ENCODE measurements around the gene TRIM24.

Gene TRIM24

DNA sequence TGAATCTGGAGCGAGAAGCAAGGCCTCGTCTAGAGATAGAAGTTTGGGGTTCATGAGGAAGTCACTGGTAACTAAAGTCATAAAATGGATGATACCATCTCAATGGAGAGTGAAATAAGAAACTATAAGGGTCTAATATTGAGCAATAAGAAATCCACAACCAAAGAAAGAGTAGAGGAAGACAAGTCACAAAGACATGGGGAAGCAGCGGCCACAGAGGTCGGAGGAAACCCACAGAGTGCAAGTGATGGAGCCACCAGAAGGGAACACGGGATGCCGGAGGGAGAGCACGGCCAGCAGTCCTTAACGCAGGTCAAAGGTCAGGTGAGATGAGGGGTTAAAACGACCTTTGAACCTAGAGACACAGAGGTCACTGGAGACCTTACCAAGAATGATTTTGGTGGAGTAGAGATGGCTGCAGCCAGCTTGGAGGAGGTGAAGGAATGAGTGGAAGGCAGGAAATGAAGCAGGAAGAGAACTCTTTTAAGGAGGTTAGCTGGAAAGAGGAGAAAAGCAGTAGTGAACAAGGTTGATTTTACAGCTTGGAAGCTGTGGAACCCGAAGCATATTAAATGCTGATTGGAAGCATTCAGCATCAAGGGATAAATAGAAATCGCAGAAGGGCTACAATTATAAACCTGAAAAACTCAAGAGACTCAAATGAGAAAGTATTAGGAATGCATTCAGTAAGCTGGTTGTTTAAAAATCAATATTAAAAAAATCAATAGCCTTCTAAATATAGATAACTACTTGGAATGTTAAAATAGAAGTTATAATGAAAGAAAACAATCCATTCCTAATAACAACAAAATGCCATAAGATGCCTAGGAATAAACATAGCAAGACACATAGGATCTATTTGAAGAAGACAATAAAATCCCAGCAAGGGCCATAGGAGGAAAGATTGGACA, 147.4 kb downstream of the TRIM24 start:
- Histone ChIP-seq H3K27ac (ENCODE audit: low read depth, low read length, poor library complexity, severe bottlenecking) (no peak overlapping the region), H3K79me2 (ENCODE audit: insufficient read depth, low read length) (no peaks in the 10 kb centered on the region), H3K4me3 (ENCODE audit: low read depth, low read length, poor library complexity, severe bottlenecking) (no peak overlapping the region), H3F3A (ENCODE audit: insufficient read depth, low read length) (no peaks in the 10 kb centered on the region), H3K9ac (ENCODE audit: low read length) (no peak overlapping the region), H3K36me3 (ENCODE audit: insufficient read depth, low read length) (no peaks in the 10 kb centered on the region), H3K4me1 (ENCODE audit: insufficient read depth, low read length, severe bottlenecking) (no peaks in the 10 kb centered on the region), H3K9me3 (ENCODE audit: low read length) (no peaks in the 10 kb centered on the region), H3K27me3 (ENCODE audit: insufficient read depth, low read length) (no peaks in the 10 kb centered on the region), H4K20me1 (ENCODE audit: insufficient read depth, low read length) (no peaks in the 10 kb centered on the region), H3K4me2 (ENCODE audit: low read length) (no peak overlapping the region), H2AFZ (ENCODE audit: low read length) (no peak overlapping the region), H3K9me2 (ENCODE audit: low read depth, low read length) (no peaks in the 10 kb centered on the region)
- TF ChIP-seq, protein P1, sequence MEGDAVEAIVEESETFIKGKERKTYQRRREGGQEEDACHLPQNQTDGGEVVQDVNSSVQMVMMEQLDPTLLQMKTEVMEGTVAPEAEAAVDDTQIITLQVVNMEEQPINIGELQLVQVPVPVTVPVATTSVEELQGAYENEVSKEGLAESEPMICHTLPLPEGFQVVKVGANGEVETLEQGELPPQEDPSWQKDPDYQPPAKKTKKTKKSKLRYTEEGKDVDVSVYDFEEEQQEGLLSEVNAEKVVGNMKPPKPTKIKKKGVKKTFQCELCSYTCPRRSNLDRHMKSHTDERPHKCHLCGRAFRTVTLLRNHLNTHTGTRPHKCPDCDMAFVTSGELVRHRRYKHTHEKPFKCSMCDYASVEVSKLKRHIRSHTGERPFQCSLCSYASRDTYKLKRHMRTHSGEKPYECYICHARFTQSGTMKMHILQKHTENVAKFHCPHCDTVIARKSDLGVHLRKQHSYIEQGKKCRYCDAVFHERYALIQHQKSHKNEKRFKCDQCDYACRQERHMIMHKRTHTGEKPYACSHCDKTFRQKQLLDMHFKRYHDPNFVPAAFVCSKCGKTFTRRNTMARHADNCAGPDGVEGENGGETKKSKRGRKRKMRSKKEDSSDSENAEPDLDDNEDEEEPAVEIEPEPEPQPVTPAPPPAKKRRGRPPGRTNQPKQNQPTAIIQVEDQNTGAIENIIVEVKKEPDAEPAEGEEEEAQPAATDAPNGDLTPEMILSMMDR (IDR thresholded peaks at IDR 0.05; ENCODE audit: low read length): no peak
- TF ChIP-seq EZH2 (IDR thresholded peaks at IDR 0.05; ENCODE audit: borderline replicate concordance, low read length): no peak

DNA sequence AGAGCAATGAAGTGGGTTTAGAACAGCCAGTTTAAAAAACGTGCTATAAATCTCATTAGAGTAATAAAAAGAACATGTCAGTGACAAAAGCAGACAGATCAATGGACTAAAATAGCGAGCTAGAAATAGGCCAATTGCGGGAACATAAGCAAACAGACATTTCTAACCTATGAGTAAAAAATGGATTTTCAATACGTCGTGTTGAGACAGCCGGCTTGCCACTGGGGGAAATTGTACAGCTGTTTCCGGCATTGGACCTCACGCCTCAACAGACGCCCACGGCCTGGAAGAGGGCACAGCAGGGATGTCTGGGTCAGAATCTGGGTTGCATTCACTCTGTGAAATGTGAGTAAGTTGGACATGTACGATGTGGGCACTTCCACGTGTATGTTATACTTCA, 148.2 kb downstream of the TRIM24 start:
- H3K27me3 ChIP-seq (ENCODE audit: insufficient read depth, low read length): no peaks in the 10 kb centered on the region
- TF ChIP-seq, protein P1 (IDR thresholded peaks at IDR 0.05; ENCODE audit: low read length): no peak
- H4K20me1 ChIP-seq (ENCODE audit: insufficient read depth, low read length): no peaks in the 10 kb centered on the region
- no peaks in the 10 kb centered on the region for H3K9me3 ChIP-seq (ENCODE audit: low read length)
- H2AFZ ChIP-seq (ENCODE audit: low read length): no peak overlapping the region
- H3K4me3 ChIP-seq (ENCODE audit: low read depth, low read length, poor library complexity, severe bottlenecking): no peak overlapping the region
- H3K27ac ChIP-seq (ENCODE audit: low read depth, low read length, poor library complexity, severe bottlenecking): no peak overlapping the region
- H3K9me2 ChIP-seq (ENCODE audit: low read depth, low read length): no peaks in the 10 kb centered on the region
- H3K9ac ChIP-seq (ENCODE audit: low read length): no peak overlapping the region
- no peaks in the 10 kb centered on the region for H3K36me3 ChIP-seq (ENCODE audit: insufficient read depth, low read length)
- no peaks in the 10 kb centered on the region for H3K4me1 ChIP-seq (ENCODE audit: insufficient read depth, low read length, severe bottlenecking)
- no peaks in the 10 kb centered on the region for H3F3A ChIP-seq (ENCODE audit: insufficient read depth, low read length)
- H3K4me2 ChIP-seq (ENCODE audit: low read length): no peak overlapping the region
- H3K79me2 ChIP-seq (ENCODE audit: insufficient read depth, low read length): no peaks in the 10 kb centered on the region

DNA sequence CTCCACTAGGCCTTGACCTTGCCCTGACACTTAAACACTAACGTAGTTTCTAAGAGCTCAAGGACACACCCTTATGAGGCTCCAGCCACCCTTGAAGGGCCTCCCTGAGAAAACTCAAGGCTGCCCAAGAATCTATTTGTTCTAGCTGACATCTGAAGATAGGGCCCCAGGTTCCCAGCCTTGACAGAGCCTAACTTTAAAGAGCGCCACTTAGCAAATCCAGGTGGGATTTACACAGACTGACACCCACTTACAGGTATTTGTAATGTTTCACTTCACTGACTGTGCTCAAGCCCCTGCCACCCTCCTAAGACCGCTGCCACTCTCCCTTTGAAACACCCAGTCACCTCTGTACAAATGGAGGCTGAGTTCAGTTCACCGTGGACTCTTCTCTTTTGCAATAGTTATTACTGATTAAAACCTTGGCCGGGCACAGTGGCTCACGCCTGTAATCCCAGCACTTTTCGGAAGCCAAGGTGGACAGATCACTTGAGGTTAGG, 150.7 kb downstream of the TRIM24 start:
- Histone ChIP-seq H3K36me3 (ENCODE audit: insufficient read depth, low read length) (no peaks in the 10 kb centered on the region), H3F3A (ENCODE audit: insufficient read depth, low read length) (no peaks in the 10 kb centered on the region), H3K4me3 (ENCODE audit: low read depth, low read length, poor library complexity, severe bottlenecking) (no peak overlapping the region), H3K9me3 (ENCODE audit: low read length) (no peaks in the 10 kb centered on the region), H3K4me2 (ENCODE audit: low read length) (no peak overlapping the region), H3K4me1 (ENCODE audit: insufficient read depth, low read length, severe bottlenecking) (no peaks in the 10 kb centered on the region), H3K27ac (ENCODE audit: low read depth, low read length, poor library complexity, severe bottlenecking) (no peak overlapping the region), H3K9me2 (ENCODE audit: low read depth, low read length) (no peaks in the 10 kb centered on the region), H4K20me1 (ENCODE audit: insufficient read depth, low read length) (no peaks in the 10 kb centered on the region), H2AFZ (ENCODE audit: low read length) (no peak overlapping the region), H3K9ac (ENCODE audit: low read length) (no peak overlapping the region), H3K79me2 (ENCODE audit: insufficient read depth, low read length) (no peaks in the 10 kb centered on the region), H3K27me3 (ENCODE audit: insufficient read depth, low read length) (no peaks in the 10 kb centered on the region)
- TF ChIP-seq EZH2 (IDR thresholded peaks at IDR 0.05; ENCODE audit: borderline replicate concordance, low read length): no peak
- TF ChIP-seq, protein P1 (IDR thresholded peaks at IDR 0.05; ENCODE audit: low read length): no peak
